GM18505 (cell line): ENCODE results near the gene HOXC12.

Experiments
- ATAC-seq: cut with Tn5 transposase; IDR thresholded peaks from one replicate; pipeline ENCODE4 v1.9.1; 2021; ENCODE audit not compliant: unreplicated experiment
- POLR2A ChIP-seq: IDR thresholded peaks from 4 replicates; pipeline ENCODE4 v1.6.1; 2011; ENCODE audit warnings: borderline replicate concordance; ENCODE audit not compliant: insufficient read depth, insufficient read length; ENCODE audit errors: extremely low read depth

HOXC12 gene

DNA sequence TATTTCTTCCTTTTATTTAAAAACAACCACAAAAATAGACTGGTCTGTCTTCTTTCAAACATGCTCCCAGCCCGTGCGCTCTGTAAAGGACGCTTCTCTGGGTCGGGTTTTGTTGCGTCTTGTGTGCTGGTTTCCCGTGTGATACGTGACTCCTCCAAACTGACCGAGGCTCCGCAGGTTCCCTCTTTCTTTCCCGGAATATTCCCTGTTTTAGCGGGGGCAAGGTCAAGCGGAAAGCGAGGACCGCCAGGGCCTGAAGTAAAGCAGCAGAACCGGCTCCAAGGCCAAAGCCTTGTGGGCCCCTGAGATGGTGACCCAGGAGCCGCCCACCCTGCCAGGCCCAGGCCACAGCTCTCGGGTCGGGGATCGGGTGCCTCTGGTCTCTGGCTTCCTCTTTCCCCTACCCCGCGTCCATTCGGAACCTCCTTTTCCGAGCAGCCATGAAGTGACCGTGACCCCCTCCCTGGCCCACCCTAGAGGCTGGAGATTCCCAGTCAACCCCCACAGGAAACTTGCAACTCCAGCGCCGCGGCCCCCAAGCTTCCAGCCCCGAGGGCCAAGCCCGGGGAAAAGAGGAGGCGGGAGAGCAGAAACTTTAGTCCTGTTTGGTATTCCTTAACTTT, 29.4 kb downstream of the HOXC12 start:
- ATAC-seq, result no peak
- no peak for TF ChIP-seq POLR2A

DNA sequence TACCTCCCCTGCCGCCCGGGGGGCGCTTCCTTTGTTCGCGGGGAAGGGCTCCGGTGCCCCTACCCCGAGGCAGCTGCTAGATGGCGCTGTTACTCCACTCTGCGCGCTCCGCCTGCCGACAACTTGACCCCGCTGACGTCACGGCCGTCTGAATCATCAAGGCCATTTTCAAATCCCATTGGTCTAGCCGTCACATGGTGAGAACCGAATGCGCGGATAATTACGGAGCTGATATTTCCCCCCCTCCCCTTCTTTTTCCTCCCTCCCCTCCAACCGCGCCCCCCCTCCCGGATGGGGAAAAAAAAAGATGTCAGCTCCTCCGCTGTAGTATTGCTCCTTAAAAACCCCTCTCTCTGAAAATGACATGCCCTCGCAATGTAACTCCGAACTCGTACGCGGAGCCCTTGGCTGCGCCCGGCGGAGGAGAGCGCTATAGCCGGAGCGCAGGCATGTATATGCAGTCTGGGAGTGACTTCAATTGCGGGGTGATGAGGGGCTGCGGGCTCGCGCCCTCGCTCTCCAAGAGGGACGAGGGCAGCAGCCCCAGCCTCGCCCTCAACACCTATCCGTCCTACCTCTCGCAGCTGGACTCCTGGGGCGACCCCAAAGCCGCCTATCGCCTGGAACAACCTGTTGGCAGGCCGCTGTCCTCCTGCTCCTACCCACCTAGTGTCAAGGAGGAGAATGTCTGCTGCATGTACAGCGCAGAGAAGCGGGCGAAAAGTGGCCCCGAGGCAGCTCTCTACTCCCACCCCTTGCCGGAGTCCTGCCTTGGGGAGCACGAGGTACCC, 30.4 kb downstream of the HOXC12 start, which contains the start of gene HOXC10:
HOXC10 (plus strand) TSS at position 246 of the 791 bp plus-strand sequence; CDS start at position 360, 114 bp downstream.
- no peak for ATAC-seq

DNA sequence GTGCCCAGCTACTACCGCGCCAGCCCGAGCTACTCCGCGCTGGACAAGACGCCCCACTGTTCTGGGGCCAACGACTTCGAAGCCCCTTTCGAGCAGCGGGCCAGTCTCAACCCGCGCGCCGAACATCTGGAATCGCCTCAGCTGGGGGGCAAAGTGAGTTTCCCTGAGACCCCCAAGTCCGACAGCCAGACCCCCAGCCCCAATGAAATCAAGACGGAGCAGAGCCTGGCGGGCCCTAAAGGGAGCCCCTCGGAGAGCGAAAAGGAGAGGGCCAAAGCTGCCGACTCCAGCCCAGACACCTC, 30.9 kb downstream of the HOXC12 start:
- ATAC-seq, result no peak
- no peak for TF ChIP-seq POLR2A

More for the DNA sequence above, 30.4 kb downstream of the HOXC12 start, which contains the start of gene HOXC10:
- TF ChIP-seq POLR2A, result no peak

DNA sequence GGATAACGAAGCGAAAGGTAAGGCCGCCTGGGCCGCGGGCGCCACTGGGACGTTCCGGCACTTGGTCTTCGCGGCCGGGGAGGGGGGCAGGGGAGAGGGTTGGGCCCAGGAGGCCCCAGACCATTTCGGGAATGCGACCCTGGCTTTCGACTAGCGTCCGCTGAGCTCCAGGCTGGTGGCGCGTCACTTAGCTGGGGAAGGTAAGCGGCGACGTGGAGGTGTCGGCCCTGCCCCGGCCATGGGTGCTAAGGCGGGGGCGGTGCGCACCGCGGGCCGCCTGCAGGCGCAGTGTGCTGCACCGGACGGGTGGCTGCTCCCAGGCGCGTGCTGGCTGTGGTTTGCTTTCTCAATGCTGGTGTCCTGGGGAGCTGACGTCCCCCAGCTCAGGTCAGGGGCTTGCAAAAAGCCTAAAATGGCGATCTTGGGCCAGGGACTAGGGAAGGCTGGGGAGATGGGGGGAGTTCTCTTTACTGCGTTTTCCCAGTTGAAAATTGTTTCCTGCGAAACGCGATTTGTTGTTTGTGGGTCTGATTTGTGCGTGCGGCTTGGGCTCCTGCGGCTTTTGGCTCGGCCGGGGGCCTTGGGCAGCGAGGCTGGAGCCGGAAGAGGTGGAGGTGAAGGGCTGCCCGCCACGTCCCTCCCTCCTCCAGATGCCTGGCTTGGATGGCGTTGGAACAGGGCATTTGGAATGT, 31.4 kb downstream of the HOXC12 start:
- TF ChIP-seq POLR2A, result no peak
- ATAC-seq, result no peak

DNA sequence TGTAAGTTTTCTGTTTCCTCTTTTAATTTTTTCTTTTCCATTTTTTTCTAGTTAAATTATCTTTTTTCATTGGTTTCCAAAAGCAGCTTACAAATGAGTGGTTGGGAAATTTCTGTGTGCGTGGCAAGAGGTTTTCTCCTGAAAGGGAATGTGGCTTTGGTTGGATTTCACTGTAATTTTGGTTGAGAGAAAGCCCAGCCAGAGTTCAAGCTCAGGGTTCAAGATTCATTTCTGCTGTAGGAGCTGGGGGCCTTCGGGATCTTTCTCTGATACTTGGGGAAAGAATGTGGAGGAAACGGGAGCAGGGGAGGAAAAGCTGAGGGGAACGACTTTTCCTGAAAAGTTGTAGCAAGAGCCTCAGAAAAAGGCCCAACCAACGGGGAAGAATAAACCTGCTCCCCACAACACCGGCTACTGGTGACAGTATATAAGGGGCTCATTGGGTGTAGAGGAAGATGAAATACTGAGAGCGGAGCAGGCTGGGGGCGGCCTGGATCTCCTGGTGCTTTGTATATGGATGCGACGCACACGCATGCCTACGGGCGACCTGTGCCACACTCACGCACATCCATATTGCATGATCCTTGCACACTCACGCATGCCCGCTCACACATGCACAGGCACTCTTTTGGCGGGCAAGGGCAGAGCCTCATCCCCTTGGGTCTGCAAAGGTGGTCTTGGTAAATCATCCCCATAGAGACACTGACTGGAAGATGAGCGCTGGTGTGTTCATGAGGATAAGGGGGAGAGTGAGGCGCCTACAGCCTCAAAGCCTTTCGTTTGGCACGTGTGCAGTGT, 32.2 kb downstream of the HOXC12 start:
- ATAC-seq, result no peak
- TF ChIP-seq POLR2A, result no peak

DNA sequence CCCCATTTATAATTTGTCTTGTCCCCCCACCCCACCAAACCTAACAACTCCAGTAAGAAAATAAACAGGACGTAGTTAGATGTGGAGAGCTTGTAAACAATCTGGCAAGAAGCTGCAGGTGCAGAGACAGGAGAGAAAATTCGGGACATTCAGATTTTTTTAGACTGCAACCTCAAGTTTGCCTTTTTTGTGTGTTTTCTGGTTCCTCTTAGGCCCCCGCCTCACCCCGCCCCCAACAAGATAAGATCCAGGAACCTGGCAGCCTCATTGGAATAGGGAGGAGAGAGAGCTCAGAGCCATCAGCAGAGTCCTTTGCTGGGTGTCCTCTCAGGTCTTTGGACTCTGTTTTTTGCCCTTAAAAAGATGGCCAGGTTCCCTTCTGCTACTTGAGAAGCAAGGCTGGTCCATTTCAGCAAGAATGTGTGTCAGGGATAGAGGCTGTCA, 33.1 kb downstream of the HOXC12 start:
- ATAC-seq, result no peak
- no peak for TF ChIP-seq POLR2A

DNA sequence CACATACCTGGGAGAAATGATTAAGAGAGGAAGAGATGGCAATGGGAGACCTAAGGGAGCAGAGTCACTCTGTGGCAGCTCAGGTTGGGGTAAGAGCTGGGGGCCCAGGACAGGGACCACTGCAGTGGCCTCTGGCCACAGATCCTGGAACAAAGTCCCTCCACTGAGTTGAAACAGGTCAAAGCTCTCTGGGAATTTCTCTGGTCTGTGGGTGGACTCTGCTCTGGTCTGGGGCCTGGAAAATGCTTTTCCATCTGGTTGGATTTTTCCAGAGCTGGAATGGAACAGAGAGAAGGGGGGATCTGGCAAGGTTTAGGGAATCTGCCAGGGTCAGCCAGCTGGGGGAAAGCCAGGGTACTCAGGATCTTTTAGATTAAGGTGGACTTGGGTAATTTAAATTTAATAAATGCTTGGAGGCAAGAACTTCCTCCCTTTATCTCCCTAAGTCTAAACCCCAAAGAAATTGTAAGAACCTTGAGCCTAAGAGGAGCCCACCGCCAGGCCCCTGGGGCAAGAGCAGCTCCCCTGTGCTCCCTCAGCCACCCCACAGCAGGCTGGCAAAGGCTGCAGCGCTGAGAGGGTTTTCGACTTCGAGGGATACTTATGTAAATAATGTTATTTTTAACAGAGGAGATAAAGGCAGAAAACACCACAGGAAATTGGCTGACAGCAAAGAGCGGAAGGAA, 34.0 kb downstream of the HOXC12 start:
- no peak for ATAC-seq
- no peak for TF ChIP-seq POLR2A

DNA sequence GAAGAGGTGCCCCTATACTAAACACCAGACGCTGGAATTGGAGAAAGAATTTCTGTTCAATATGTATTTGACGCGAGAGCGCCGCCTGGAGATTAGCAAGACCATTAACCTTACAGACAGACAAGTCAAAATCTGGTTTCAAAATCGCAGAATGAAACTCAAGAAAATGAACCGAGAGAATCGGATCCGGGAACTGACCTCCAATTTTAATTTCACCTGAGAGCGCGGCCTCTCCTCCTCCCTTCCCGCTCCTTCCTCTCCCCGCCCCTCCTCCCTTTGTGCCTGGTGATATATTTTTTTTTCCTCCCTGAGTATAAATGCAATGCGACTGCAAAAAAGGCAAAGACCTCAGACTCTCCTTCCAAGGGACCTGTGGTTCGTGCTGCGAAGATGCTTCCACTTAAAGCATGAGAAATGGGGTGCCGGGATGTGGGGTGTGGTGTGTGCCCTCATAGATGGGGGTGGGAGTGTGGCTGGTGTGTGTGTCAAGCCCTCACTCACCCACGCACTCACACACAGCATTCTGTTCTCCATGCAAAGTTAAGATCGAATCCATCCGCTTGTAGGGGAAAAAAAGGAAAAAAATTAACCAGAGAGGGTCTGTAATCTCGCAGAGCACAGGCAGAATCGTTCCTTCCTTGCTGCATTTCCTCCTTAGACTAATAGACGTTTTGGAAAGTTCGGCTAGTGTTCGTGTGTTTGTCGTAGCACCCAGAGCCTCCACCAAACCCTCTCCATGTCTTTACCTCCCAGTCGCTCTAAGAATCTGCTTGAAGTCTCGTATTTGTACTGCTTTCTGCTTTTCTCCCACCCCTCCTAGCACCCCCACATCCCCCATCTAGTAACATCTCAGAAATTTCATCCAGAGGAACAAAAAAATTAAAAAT, 34.8 kb downstream of the HOXC12 start:
- no peak for ATAC-seq
- no peak for TF ChIP-seq POLR2A

DNA sequence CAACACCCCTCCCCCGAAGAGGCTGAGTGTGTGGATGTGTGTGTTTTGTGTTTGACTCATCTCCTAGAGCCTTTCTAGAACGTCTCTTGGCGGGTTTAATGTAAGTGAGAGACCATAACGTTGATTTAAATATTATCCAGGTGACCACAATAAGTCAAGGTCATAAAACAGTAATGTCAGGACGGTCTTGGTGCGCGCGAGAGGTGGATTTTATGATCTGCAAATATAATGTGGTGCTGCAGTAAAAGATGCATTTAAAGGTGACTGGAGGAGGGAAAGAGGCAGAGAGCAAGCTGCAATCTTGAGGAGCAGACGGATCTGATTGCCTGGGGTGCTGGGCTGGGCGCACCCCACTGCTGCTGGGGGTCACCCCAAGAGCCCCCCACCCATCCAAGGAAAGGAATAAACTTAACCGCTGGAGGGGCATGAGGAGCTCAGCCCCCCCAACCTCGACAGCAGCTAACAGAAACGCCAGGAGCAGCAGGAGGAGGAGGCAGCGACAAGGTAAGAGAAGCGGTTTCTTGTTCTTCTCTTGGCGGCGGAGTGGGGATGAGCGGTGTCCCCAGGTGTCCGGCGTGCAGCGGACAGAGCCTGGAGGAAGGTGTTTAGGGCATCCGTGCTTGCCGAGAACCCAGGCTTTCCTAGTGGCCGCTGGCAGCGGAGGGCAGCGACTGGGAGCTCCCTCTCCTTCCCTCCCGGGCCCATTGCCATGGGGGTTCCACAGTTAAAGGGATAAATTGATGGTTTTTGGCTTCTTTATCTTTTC, 35.8 kb downstream of the HOXC12 start:
- no peak for ATAC-seq
- no peak for TF ChIP-seq POLR2A

DNA sequence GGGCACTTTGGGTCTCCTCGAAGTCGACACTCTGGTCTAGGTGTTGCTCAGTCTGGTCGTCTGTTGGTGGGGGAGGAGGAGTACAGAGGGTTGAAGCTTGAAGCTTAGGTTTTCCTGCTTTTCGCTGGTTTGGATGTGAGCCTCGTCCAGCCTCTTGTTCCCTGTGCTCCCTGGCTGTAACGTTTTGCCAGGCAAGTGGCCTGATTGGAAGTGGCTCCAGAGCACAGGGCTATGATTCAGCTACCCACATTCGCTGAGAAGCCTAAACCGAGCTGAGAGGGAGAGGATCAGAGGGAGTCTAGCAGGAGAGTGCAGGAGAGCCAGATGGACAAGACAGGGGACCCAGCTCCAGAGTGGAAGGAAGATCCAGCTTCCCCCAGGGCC, 36.4 kb downstream of the HOXC12 start:
- ATAC-seq, result no peak
- no peak for TF ChIP-seq POLR2A

DNA sequence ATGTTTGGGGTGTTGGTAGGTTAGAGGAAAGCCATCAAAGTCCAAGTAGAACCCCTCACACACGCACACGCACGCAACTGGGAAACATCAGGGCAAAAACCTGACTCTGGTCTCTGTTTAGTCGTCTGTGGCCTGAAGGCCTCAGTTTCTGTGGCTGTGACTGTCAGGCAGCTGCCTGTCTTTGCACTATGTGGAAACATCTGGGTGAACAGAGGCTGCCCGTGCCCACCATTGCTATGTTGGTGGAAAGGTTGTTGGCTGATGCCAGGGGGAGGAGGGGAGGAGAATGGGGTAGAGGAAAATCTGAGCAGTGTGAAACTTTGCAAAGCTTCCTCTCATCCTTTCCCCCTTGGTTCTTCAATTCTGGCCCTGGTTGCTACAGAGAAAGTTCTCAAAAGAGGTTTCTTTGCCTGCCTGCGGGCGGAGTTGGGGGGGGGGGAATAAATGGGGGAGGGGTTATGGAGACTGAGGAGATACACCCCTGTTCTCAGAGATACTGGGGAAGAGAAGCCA, 37.7 kb downstream of the HOXC12 start:
- no peak for ATAC-seq
- no peak for TF ChIP-seq POLR2A
